HEK293 (cell line): ENCODE data around the gene CDON.

Experiments used
- CTCF ChIA-PET: fragments of 350-600 bp; formaldehyde crosslinking; extraction: SDS; loops from one replicate; lab custom pipeline; 2021; ENCODE audit warnings: antibody characterized with exemption; lab: Yijun Ruan, JAX
- POLR2A ChIA-PET: fragments of 300-600 bp; formaldehyde crosslinking; extraction: SDS; loops from one replicate; lab custom pipeline; 2020; ENCODE audit warnings: antibody characterized with exemption, inconsistent platforms; lab: Yijun Ruan, JAX
- H3K27ac ChIP-seq: fragments of 200-500 bp; sonication (Bioruptor generic); 2 replicates; pipeline ENCODE4 v1.5.1; 2014; ENCODE audit warnings: low read depth, low read length, control low read depth, inconsistent platforms; ENCODE audit errors: extremely low read depth
- H3K36me3 ChIP-seq, 2 experiments: fragments of 200-500 bp in 1 of 2; sonication (Bioruptor generic) in 1 of 2; 1 replicate in 1 of 2; 2 replicates in 1 of 2; pipeline ENCODE4 v1.5.1; 2014 to 2017; ENCODE audit warnings: inconsistent platforms in 2 of 2, low read length in 2 of 2; ENCODE audit not compliant: control insufficient read depth in 2 of 2, insufficient read depth in 1 of 2
- H3K4me1 ChIP-seq: fragments of 200-500 bp; sonication (Bioruptor generic); 2 replicates; pipeline ENCODE4 v1.5.1; 2014; ENCODE audit warnings: mild to moderate bottlenecking, low read length, inconsistent platforms; ENCODE audit not compliant: control insufficient read depth, insufficient read depth
- H3K4me3 ChIP-seq: 2 replicates; pipeline ENCODE4 v1.5.1; 2011; ENCODE audit warnings: low read depth, mild to moderate bottlenecking, control low read depth, low read length, moderate library complexity
- H3K9me3 ChIP-seq: fragments of 200-500 bp; sonication (Bioruptor generic); 2 replicates; pipeline ENCODE4 v1.5.1; 2014; ENCODE audit warnings: low read depth, low read length, inconsistent platforms; ENCODE audit not compliant: control insufficient read depth, insufficient read depth
- KLF8 ChIP-seq: fragments of 450-650 bp; formaldehyde crosslinking; IDR thresholded peaks from 2 replicates; pipeline ENCODE4 v1.5.1; 2016; ENCODE audit warnings: missing biosample characterization, missing genetic modification characterization
- SALL2 ChIP-seq: fragments of 450-650 bp; formaldehyde crosslinking; IDR thresholded peaks from 2 replicates; pipeline ENCODE4 v1.5.0; 2017; ENCODE audit warnings: missing biosample characterization, mild to moderate bottlenecking, missing genetic modification characterization, borderline replicate concordance
- TRIM28 ChIP-seq: IDR thresholded peaks from 2 replicates; pipeline ENCODE4 v1.6.1; 2011; ENCODE audit warnings: low read length, control low read depth, borderline replicate concordance
- ZNF121 ChIP-seq: fragments of 450-650 bp; formaldehyde crosslinking; IDR thresholded peaks from 2 replicates; pipeline ENCODE4 v1.5.1; 2016; ENCODE audit warnings: missing biosample characterization, missing genetic modification characterization
- ZNF132 ChIP-seq: fragments of 450-650 bp; formaldehyde crosslinking; IDR thresholded peaks from 2 replicates; pipeline ENCODE4 v1.5.1; 2017; ENCODE audit warnings: missing biosample characterization, missing genetic modification characterization, borderline replicate concordance
- ZNF184 ChIP-seq: fragments of 450-650 bp; IDR thresholded peaks from 2 replicates; pipeline ENCODE4 v1.5.1; 2018; ENCODE audit warnings: missing biosample characterization, mild to moderate bottlenecking, missing genetic modification characterization
- ZNF214 ChIP-seq: fragments of 450-650 bp; formaldehyde crosslinking; IDR thresholded peaks from 2 replicates; pipeline ENCODE4 v1.5.1; 2017; ENCODE audit warnings: missing biosample characterization, mild to moderate bottlenecking, missing genetic modification characterization, borderline replicate concordance
- ZNF24 ChIP-seq: fragments of 450-650 bp; formaldehyde crosslinking; IDR thresholded peaks from 2 replicates; pipeline ENCODE4 v1.5.1; 2016; ENCODE audit warnings: missing biosample characterization, missing genetic modification characterization
- ZNF266 ChIP-seq: fragments of 450-650 bp; formaldehyde crosslinking; IDR thresholded peaks from 2 replicates; pipeline ENCODE4 v1.5.1; 2016; ENCODE audit warnings: missing biosample characterization, missing genetic modification characterization, low read depth
- ZNF548 ChIP-seq: fragments of 450-650 bp; formaldehyde crosslinking; IDR thresholded peaks from 2 replicates; pipeline ENCODE4 v1.5.1; 2016; ENCODE audit warnings: missing biosample characterization, missing genetic modification characterization
- ZNF596 ChIP-seq: fragments of 450-650 bp; IDR thresholded peaks from 2 replicates; pipeline ENCODE4 v1.5.0; 2018; ENCODE audit warnings: missing biosample characterization, mild to moderate bottlenecking, missing genetic modification characterization, moderate library complexity
- ZNF660 ChIP-seq: fragments of 450-650 bp; IDR thresholded peaks from 2 replicates; pipeline ENCODE4 v1.5.1; 2018; ENCODE audit warnings: missing biosample characterization, mild to moderate bottlenecking, missing genetic modification characterization
- ZNF707 ChIP-seq: fragments of 450-650 bp; formaldehyde crosslinking; IDR thresholded peaks from 2 replicates; pipeline ENCODE4 v1.5.1; 2016; ENCODE audit warnings: missing biosample characterization, missing genetic modification characterization
- ZNF776 ChIP-seq: fragments of 450-650 bp; formaldehyde crosslinking; IDR thresholded peaks from 2 replicates; pipeline ENCODE4 v1.5.0; 2017; ENCODE audit warnings: missing biosample characterization, missing genetic modification characterization, borderline replicate concordance
- TF ChIP-seq, protein P1 (sequence below): fragments of 450-650 bp; formaldehyde crosslinking; conservative IDR thresholded peaks from 2 replicates; pipeline ENCODE4 v1.5.1; 2016; ENCODE audit warnings: low read depth, missing biosample characterization, missing genetic modification characterization
- TF ChIP-seq, protein P2 (sequence below): fragments of 450-650 bp; formaldehyde crosslinking; IDR thresholded peaks from 2 replicates; pipeline ENCODE4 v1.5.1; 2016; ENCODE audit warnings: missing biosample characterization, missing genetic modification characterization
- TF ChIP-seq, protein P3 (sequence below): fragments of 450-650 bp; formaldehyde crosslinking; IDR thresholded peaks from 2 replicates; pipeline ENCODE4 v1.5.1; 2016; ENCODE audit warnings: missing biosample characterization, missing genetic modification characterization
- TF ChIP-seq, protein P4 (sequence below): fragments of 450-650 bp; formaldehyde crosslinking; IDR thresholded peaks from 2 replicates; pipeline ENCODE4 v1.5.1; 2016; ENCODE audit warnings: missing biosample characterization, missing genetic modification characterization
- TF ChIP-seq, protein P5 (sequence below): fragments of 450-650 bp; formaldehyde crosslinking; IDR thresholded peaks from 2 replicates; pipeline ENCODE4 v1.5.1; 2016; ENCODE audit warnings: missing biosample characterization, missing genetic modification characterization

Gene CDON

GRCh38 chr11:126082251-126083109 is 19.8 kb upstream of the CDON start (continued):
- TF ChIP-seq ZNF660 = no peak
- TF ChIP-seq TRIM28 = no peak
- no peak for TF ChIP-seq ZNF548
- TF ChIP-seq ZNF776 (tag by site-specific recombination) = no peak
- no peak for TF ChIP-seq ZNF184 (tag by site-specific recombination)
- no peak for TF ChIP-seq ZNF24 (tag by site-specific recombination)
- TF ChIP-seq KLF8 (tag by site-specific recombination) = no peak

- Histone ChIP-seq H3K27ac (no peak overlapping the region), H3K4me3 (no peak overlapping the region), H3K4me1 (peaks cover 5% of the 10 kb centered on the region), H3K9me3 (no peaks in the 10 kb centered on the region), H3K36me3 (no peaks in the 10 kb centered on the region)
- ChIA-PET POLR2A (no interaction called here), CTCF (interaction anchor here (0.6 to 1.6 kb wide), 3 partner anchors 9 to 84 kb away, joined by 3 read pairs; no protein-coding TSS in a partner anchor)
- TF ChIP-seq ZNF214 (tag by site-specific recombination) = no peak
- TF ChIP-seq, protein P1, sequence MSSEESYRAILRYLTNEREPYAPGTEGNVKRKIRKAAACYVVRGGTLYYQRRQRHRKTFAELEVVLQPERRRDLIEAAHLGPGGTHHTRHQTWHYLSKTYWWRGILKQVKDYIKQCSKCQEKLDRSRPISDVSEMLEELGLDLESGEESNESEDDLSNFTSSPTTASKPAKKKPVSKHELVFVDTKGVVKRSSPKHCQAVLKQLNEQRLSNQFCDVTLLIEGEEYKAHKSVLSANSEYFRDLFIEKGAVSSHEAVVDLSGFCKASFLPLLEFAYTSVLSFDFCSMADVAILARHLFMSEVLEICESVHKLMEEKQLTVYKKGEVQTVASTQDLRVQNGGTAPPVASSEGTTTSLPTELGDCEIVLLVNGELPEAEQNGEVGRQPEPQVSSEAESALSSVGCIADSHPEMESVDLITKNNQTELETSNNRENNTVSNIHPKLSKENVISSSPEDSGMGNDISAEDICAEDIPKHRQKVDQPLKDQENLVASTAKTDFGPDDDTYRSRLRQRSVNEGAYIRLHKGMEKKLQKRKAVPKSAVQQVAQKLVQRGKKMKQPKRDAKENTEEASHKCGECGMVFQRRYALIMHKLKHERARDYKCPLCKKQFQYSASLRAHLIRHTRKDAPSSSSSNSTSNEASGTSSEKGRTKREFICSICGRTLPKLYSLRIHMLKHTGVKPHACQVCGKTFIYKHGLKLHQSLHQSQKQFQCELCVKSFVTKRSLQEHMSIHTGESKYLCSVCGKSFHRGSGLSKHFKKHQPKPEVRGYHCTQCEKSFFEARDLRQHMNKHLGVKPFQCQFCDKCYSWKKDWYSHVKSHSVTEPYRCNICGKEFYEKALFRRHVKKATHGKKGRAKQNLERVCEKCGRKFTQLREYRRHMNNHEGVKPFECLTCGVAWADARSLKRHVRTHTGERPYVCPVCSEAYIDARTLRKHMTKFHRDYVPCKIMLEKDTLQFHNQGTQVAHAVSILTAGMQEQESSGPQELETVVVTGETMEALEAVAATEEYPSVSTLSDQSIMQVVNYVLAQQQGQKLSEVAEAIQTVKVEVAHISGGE = no peak
- no peak for TF ChIP-seq ZNF707 (tag by site-specific recombination)
- TF ChIP-seq ZNF121 = no peak
- TF ChIP-seq ZNF132 (tag by site-specific recombination) = no peak
- TF ChIP-seq, protein P2, sequence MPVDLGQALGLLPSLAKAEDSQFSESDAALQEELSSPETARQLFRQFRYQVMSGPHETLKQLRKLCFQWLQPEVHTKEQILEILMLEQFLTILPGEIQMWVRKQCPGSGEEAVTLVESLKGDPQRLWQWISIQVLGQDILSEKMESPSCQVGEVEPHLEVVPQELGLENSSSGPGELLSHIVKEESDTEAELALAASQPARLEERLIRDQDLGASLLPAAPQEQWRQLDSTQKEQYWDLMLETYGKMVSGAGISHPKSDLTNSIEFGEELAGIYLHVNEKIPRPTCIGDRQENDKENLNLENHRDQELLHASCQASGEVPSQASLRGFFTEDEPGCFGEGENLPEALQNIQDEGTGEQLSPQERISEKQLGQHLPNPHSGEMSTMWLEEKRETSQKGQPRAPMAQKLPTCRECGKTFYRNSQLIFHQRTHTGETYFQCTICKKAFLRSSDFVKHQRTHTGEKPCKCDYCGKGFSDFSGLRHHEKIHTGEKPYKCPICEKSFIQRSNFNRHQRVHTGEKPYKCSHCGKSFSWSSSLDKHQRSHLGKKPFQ (tag by site-specific recombination) = no peak
- no peak for TF ChIP-seq ZNF266 (tag by site-specific recombination)
- TF ChIP-seq, protein P3, sequence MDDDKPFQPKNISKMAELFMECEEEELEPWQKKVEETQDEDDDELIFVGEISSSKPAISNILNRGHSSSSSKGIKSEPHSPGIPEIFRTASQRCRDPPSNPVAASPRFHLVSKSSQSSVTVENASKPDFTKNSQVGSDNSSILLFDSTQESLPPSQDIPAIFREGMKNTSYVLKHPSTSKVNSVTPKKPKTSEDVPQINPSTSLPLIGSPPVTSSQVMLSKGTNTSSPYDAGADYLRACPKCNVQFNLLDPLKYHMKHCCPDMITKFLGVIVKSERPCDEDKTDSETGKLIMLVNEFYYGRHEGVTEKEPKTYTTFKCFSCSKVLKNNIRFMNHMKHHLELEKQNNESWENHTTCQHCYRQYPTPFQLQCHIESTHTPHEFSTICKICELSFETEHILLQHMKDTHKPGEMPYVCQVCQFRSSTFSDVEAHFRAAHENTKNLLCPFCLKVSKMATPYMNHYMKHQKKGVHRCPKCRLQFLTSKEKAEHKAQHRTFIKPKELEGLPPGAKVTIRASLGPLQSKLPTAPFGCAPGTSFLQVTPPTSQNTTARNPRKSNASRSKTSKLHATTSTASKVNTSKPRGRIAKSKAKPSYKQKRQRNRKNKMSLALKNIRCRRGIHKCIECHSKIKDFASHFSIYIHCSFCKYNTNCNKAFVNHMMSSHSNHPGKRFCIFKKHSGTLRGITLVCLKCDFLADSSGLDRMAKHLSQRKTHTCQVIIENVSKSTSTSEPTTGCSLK = no peak
- TF ChIP-seq, protein P4, sequence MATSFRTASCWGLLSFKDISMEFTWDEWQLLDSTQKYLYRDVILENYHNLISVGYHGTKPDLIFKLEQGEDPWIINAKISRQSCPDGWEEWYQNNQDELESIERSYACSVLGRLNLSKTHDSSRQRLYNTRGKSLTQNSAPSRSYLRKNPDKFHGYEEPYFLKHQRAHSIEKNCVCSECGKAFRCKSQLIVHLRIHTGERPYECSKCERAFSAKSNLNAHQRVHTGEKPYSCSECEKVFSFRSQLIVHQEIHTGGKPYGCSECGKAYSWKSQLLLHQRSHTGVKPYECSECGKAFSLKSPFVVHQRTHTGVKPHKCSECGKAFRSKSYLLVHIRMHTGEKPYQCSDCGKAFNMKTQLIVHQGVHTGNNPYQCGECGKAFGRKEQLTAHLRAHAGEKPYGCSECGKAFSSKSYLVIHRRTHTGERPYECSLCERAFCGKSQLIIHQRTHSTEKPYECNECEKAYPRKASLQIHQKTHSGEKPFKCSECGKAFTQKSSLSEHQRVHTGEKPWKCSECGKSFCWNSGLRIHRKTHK (tag by site-specific recombination) = no peak
- no peak for TF ChIP-seq ZNF596 (tag by site-specific recombination)
- no peak for TF ChIP-seq SALL2 (tag by site-specific recombination)
- TF ChIP-seq, protein P5, sequence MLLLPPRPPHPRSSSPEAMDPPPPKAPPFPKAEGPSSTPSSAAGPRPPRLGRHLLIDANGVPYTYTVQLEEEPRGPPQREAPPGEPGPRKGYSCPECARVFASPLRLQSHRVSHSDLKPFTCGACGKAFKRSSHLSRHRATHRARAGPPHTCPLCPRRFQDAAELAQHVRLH = no peak
These were observed 19.2 kb upstream of the CDON start for GRCh38 chr11:126081915-126082250.
